Ascending aorta (tissue), 2 donors: ENCODE measurements around the gene CELF1. TPM values are rescaled to one million over a fixed set of nuclear protein-coding genes. Genes with fewer than 3 reads are reported as not detected.

Source experiments
- DNase-seq, 2 donors: peaks; one replicate each; pipeline ENCODE4 v3.0.0-alpha.2; 2019; ENCODE audit warnings: low spot score in 2 of 2
- H3K27ac ChIP-seq, 2 donors: fragments of 200-600 bp; sonication (generic); one replicate each; pipeline ENCODE4 v1.5.1; 2016 to 2017; ENCODE audit warnings: mild to moderate bottlenecking in 1 of 2
- H3K27me3 ChIP-seq: fragments of 200-600 bp; sonication (generic); one replicate; pipeline ENCODE4 v1.5.1; 2017
- H3K36me3 ChIP-seq, 2 donors: fragments of 200-600 bp; sonication (generic); one replicate each; pipeline ENCODE4 v1.5.1; 2016
- H3K4me1 ChIP-seq, 2 donors: fragments of 200-600 bp; sonication (generic); one replicate each; pipeline ENCODE4 v1.5.1; 2016 to 2017; ENCODE audit warnings: mild to moderate bottlenecking in 1 of 2
- H3K4me3 ChIP-seq, 2 donors: fragments of 200-600 bp; sonication (generic); one replicate each; pipeline ENCODE4 v1.5.1; 2016 to 2017; ENCODE audit warnings: mild to moderate bottlenecking in 1 of 2
- H3K9me3 ChIP-seq, 2 donors: fragments of 200-600 bp; sonication (generic); one replicate each; pipeline ENCODE4 v1.5.1; 2016
- intact Hi-C: fragments of 100-400 bp; cut with DNase I; formaldehyde crosslinking; loops from one replicate; pipeline ENCODE4 v1.15.1; 2023
- total RNA-seq: library from RNA; depleted of rRNA; stranded (reverse); fragments of >200 nt; gene quantifications from one replicate; pipeline ENCODE4 v1.1.0, GENCODE V29; 2016
- TF ChIP-seq, protein P1 (sequence below), 3 experiments: fragments of 200-600 bp in 2 of 3; fragments of 450-650 bp in 1 of 3; sonication (generic) in 2 of 3; IDR thresholded peaks; one replicate each; pipeline ENCODE4 v1.5.1; 2016 to 2019; ENCODE audit warnings: antibody characterized with exemption in 3 of 3, mild to moderate bottlenecking in 1 of 3, moderate library complexity in 1 of 3

Gene CELF1
- total RNA-seq, 1 donor from 2014 or later: 68.9 TPM

DNA sequence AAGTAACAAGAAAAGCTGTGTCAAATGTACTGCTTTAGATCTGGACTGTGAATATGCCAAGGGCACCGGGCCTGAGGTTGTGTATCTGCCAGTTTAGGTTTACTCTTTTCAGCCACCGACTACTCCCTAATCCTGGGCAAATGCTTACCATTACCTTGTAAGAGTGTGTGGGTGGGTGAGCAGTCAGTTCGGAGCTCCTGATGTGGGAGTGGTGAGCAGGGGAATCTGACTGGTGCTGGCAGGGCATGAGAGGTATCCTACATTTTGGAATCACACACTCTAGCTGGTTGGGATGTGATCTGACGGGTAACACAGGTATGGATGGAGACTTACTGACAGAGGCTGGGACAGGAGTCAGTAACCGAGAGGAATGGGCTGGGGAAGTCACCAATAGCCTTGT is 30.9 kb upstream of the CELF1 start:
- no peak for DNase-seq
- Histone ChIP-seq H3K36me3 (peaks cover 38 to 43% of the 10 kb centered on the region in 2 donors), H3K9me3 (no peaks in the 10 kb centered on the region), H3K4me3 (no peak overlapping the region), H3K27me3 (no peaks in the 10 kb centered on the region), H3K4me1 (peaks cover 3 to 4% of the 10 kb centered on the region in 2 donors), H3K27ac (no peak overlapping the region)
- intact Hi-C loops: no loop called here
- TF ChIP-seq, protein P1, sequence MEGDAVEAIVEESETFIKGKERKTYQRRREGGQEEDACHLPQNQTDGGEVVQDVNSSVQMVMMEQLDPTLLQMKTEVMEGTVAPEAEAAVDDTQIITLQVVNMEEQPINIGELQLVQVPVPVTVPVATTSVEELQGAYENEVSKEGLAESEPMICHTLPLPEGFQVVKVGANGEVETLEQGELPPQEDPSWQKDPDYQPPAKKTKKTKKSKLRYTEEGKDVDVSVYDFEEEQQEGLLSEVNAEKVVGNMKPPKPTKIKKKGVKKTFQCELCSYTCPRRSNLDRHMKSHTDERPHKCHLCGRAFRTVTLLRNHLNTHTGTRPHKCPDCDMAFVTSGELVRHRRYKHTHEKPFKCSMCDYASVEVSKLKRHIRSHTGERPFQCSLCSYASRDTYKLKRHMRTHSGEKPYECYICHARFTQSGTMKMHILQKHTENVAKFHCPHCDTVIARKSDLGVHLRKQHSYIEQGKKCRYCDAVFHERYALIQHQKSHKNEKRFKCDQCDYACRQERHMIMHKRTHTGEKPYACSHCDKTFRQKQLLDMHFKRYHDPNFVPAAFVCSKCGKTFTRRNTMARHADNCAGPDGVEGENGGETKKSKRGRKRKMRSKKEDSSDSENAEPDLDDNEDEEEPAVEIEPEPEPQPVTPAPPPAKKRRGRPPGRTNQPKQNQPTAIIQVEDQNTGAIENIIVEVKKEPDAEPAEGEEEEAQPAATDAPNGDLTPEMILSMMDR (IDR thresholded peaks at IDR 0.05): no peak

DNA sequence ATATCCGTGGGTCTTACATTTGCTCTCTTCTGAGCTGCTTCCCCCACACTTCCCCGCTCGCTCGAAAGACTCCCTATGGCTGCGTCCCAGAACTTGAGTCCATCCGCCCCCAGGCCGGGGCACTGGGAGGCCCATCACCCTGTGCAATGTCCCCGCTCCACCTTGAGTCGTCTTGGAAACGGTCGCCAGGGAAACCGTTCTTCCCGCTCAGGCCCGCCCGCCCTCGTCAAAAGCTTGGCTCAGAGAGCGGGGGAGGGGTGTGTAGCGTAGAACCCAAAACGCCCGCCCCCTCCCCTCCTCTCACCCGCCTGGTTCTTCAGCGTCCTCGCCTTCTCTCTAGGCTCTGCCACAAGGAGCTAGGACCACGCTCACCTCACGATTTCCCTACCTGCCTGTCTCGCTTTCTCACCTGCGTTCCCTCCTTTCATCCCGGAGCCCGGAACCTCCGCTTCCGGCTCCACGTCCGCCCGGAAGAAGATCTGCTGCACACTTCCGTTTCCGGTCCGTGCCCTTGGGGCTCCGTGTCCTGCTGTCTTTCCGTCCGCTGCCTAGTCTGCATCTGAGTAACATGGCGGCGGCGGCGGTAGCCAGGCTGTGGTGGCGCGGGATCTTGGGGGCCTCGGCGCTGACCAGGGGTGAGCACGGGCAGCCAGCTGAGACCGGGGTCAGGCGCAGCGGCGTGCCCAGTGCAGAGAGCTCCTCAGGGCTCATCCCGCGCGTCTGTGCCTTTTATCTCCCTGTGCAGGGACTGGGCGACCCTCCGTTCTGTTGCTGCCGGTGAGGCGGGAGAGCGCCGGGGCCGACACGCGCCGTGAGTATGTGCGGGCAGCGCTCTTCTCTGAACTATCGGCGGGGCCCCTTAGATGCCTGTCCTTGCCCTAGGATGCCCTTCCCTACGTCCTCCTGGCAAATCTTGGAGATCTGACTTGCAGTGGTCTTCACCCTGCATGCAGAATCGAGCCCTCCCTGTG is 25.9 kb upstream of the CELF1 start, which contains the start of the genes KBTBD4 and NDUFS3:
Gene KBTBD4 (minus strand): TSS at position 447 of the 971 bp plus-strand sequence. CDS start 19 bp downstream, at position 428.
Gene NDUFS3 (plus strand): TSS at position 551 of the 971 bp plus-strand sequence. CDS start 18 bp downstream, at position 569.
- Histone ChIP-seq H3K27ac (peak within 1 kb of the TSS; percentile 75 to 83), H3K27me3 (no peaks in the 10 kb centered on the region), H3K4me3 (peak within 1 kb of the TSS; percentile 74 to 93), H3K9me3 (no peaks in the 10 kb centered on the region), H3K4me1 (peaks cover 14 to 15% of the 10 kb centered on the region in 2 donors), H3K36me3 (peaks cover 44 to 51% of the 10 kb centered on the region in 2 donors)
- intact Hi-C loops: loop anchor here (2.0 to 5.0 kb wide), 4 partner anchors 26 to 188 kb away; partner anchors contain the start of genes CELF1, FNBP4, MTCH2 and SLC39A13
- DNase-seq: peak; percentile 57 to 92
- TF ChIP-seq, protein P1 (IDR thresholded peaks at IDR 0.05): no peak

DNA sequence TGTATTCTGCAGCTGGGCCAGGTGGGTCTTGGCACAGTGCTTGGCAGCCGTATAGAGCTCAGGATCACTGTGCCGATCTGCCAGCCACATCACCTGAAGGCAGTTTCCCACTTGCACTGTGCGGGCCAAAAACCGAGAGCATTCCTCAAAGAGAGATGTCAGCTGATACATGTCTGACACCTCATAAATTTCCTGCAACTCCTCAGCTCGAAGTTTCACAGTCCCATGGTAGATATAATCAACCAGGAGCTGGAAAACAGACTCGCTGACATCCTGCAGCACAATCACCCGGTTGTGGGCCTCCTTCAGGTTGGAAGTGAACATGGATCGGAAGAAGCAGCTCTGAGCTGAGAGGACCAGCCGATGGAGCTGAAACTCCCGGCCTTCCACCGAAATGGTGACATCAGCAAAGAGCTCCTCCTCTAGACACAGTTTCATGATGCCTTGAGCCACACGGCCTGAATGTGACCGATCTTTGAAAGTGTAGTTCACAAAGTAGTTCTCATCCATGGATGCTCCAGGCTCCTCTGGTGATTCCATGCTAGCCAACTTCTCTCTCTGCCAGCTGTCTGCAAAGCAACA is 24.6 kb upstream of the CELF1 start:
- H3K36me3 ChIP-seq: peaks cover 44 to 50% of the 10 kb centered on the region in 2 donors
- H3K4me3 ChIP-seq: peak overlapping the region; percentile 74 to 93
- H3K27me3 ChIP-seq: no peaks in the 10 kb centered on the region
- no peak for DNase-seq
- H3K27ac ChIP-seq: peak overlapping the region in 1 of 2 donors; percentile 75
- H3K9me3 ChIP-seq: no peaks in the 10 kb centered on the region
- peaks cover 14 to 15% of the 10 kb centered on the region in 2 donors for H3K4me1 ChIP-seq
- intact Hi-C loops: loop anchor here (2.0 to 5.0 kb wide), 4 partner anchors 25 to 190 kb away; partner anchors contain the start of genes CELF1, FNBP4, MTCH2 and SLC39A13
- TF ChIP-seq, protein P1 (IDR thresholded peaks at IDR 0.05): no peak

DNA sequence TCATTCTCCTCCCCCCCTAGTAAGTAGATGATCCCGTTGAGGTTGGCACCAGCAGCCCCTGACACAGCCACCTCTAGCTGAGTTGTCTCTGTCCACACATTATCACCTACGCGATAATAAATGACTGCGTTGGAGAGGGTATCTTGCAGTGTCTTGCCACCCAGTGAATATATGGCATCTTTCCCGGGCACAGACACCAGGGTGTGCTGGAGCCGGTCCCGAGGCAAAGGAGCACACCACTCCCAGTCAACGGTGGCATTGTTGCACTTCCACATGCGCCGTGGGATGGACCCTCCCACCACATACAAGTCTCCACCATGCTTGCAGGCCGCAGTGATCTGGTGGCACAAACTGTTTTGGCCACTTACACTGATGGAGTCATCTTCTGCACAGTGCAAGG is 20.4 kb upstream of the CELF1 start:
- intact Hi-C loops: no loop called here
- DNase-seq: no peak
- no peaks in the 10 kb centered on the region for H3K27me3 ChIP-seq
- TF ChIP-seq, protein P1 (IDR thresholded peaks at IDR 0.05): no peak
- no peaks in the 10 kb centered on the region for H3K9me3 ChIP-seq
- peaks cover 11% of the 10 kb centered on the region in 2 donors for H3K4me1 ChIP-seq
- H3K27ac ChIP-seq: no peak overlapping the region
- no peak overlapping the region for H3K4me3 ChIP-seq
- H3K36me3 ChIP-seq: peaks cover 47 to 59% of the 10 kb centered on the region in 2 donors

DNA sequence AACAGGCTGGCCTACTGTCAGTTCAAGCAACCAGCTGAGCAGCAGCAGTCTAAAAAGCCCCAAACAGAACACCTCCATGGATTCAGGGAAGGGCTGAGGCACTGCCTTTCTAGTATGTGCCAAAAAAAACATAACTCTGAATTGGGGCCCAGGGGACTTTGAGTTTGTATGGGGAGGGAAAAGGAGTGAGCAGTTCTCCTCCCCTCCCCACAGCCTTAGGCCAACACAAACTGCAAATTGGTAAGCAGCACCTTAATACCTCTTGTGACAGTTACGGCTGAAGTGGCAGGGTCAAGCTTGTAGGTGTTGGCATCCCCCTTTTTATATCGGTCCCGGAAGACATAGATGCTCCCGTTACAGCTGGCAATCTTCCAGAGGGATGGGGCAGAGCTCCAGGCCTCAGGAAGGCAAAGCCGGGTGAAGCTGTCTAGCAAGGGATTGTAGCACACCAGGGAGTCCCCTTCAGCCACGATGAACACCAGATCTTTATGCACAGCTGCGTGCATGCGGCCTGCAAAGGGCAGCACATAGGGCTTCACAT is 19.9 kb upstream of the CELF1 start:
- Histone ChIP-seq H3K27ac (no peak overlapping the region), H3K36me3 (peaks cover 47 to 59% of the 10 kb centered on the region in 2 donors), H3K4me3 (no peak overlapping the region), H3K4me1 (peaks cover 5 to 8% of the 10 kb centered on the region in 2 donors), H3K9me3 (no peaks in the 10 kb centered on the region), H3K27me3 (no peaks in the 10 kb centered on the region)
- intact Hi-C loops: no loop called here
- TF ChIP-seq, protein P1 (IDR thresholded peaks at IDR 0.05): no peak
- DNase-seq: no peak
